Epithelial cell of prostate (primary cell): Measurements from ENCODE around the gene RNMT.

Source experiments
- DNase-seq: peaks from one replicate; pipeline ENCODE4 v3.0.0-alpha.2; 2011; ENCODE audit warnings: low read depth, low spot score
- H3K27ac ChIP-seq: fragments of 450-650 bp; 2 replicates; pipeline ENCODE4 v1.5.1; 2017; ENCODE audit warnings: mild to moderate bottlenecking

RNMT gene

GRCh38 chr18:13809043-13809430 lies 82.6 kb downstream of the RNMT start:
- peak; percentile 22 for DNase-seq
- H3K27ac ChIP-seq, result no peak overlapping the region

- no peak for DNase-seq
- H3K27ac ChIP-seq, result no peak overlapping the region
Observed at GRCh38 chr18:13809531-13810255, 83.2 kb downstream of the RNMT start.

GRCh38 chr18:13810950-13811485 lies 84.5 kb downstream of the RNMT start:
- no peak overlapping the region for H3K27ac ChIP-seq
- DNase-seq, result no peak

- no peak for DNase-seq
Observed at GRCh38 chr18:13811993-13812392, 85.5 kb downstream of the RNMT start.

GRCh38 chr18:13813271-13813849 lies 86.9 kb downstream of the RNMT start:
- DNase-seq, result no peak
- H3K27ac ChIP-seq, result no peak overlapping the region

More at GRCh38 chr18:13811993-13812392, 85.5 kb downstream of the RNMT start:
- no peak overlapping the region for H3K27ac ChIP-seq
